ENCODE data around the gene CEP57. TPM values are rescaled to one million over a fixed set of nuclear protein-coding genes. Genes with fewer than 3 reads are reported as not detected.

CEP57 gene
- total and polyA plus RNA-seq, 2 donors (not counting 1 experiment from before 2014, with no cell fraction given): 19.0 to 82.9 TPM

DNA sequence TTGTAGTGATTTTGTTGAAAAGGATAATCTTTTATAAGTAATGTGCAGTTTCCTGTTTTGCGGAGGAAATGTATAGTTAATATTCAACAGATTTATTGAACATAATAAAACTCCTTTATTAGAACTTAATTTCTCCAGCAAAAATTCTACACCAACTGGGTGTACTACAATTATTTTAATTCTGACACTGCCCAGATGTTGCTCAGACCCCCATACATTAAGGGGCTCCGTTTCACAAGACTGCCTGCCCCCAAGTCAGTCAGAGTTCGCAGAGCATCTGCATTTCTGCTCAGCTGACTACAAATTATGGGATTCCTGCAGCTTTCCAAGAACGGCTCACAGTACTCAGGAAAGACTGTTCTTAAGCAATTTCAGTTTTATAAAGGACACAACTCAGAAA is 6.2 kb downstream of the CEP57 start:
- no peak overlapping the region for H3K27ac ChIP-seq (ENCODE audit: low read length in 2 of 2)
- no peak for TF ChIP-seq EZH2 (IDR thresholded peaks at IDR 0.05; ENCODE audit: borderline replicate concordance, insufficient read depth, low read depth, low read length, poor library complexity, severe bottlenecking)
- TF ChIP-seq, protein P1, sequence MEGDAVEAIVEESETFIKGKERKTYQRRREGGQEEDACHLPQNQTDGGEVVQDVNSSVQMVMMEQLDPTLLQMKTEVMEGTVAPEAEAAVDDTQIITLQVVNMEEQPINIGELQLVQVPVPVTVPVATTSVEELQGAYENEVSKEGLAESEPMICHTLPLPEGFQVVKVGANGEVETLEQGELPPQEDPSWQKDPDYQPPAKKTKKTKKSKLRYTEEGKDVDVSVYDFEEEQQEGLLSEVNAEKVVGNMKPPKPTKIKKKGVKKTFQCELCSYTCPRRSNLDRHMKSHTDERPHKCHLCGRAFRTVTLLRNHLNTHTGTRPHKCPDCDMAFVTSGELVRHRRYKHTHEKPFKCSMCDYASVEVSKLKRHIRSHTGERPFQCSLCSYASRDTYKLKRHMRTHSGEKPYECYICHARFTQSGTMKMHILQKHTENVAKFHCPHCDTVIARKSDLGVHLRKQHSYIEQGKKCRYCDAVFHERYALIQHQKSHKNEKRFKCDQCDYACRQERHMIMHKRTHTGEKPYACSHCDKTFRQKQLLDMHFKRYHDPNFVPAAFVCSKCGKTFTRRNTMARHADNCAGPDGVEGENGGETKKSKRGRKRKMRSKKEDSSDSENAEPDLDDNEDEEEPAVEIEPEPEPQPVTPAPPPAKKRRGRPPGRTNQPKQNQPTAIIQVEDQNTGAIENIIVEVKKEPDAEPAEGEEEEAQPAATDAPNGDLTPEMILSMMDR (IDR thresholded peaks at IDR 0.05): no peak
- no peak overlapping the region for H2AFZ ChIP-seq (ENCODE audit: insufficient read depth, low read depth, low read length, poor library complexity, severe bottlenecking)
- peaks cover 31% of the 10 kb centered on the region for H3K4me1 Mint-ChIP-seq
- ChIA-PET CTCF (interaction anchor here (1.5 kb wide), 2 partner anchors 39 to 659 kb away, joined by 3 read pairs; no protein-coding TSS in a partner anchor), POLR2A (no interaction called here)
- intact Hi-C loops (cut with micrococcal nuclease): no loop called here
- peaks cover 11% of the 10 kb centered on the region for H4K20me1 ChIP-seq (ENCODE audit: control insufficient read depth, insufficient read depth, low read length, poor library complexity, severe bottlenecking)
- peaks cover 62% of the 10 kb centered on the region for H3K79me2 ChIP-seq (ENCODE audit: control insufficient read depth, insufficient read depth, low read length)
- no peak overlapping the region for H3K4me3 ChIP-seq (ENCODE audit: control extremely low read depth in 1 of 5, extremely low read depth in 1 of 5, insufficient read depth in 1 of 5, low read depth in 2 of 5, low read length in 4 of 5)
- no peak overlapping the region for H3K27ac Mint-ChIP-seq
- H3K36me3 ChIP-seq (replicated peaks in 1 of 2; ENCODE audit: control extremely low read depth in 1 of 2, control insufficient read depth in 1 of 2, extremely low read depth in 1 of 2, insufficient read depth in 2 of 2, low read length in 1 of 2): peaks cover 8 to 22% of the 10 kb centered on the region in 2 experiments
- DNase-seq: no peak
- H3K4me3 Mint-ChIP-seq: no peak overlapping the region
- H3K4me1 ChIP-seq (ENCODE audit: control insufficient read depth in 2 of 2, insufficient read depth in 2 of 2, low read length in 2 of 2): peaks cover 8% of the 10 kb centered on the region in 2 donors
- H3K9ac ChIP-seq (ENCODE audit: low read length): no peak overlapping the region
- no peak overlapping the region for H3K4me2 ChIP-seq (replicated peaks; ENCODE audit: low read depth, low read length, poor library complexity, severe bottlenecking)
- no peak for ATAC-seq (ENCODE audit: low read depth)
- H3K9me3 Mint-ChIP-seq (ENCODE audit: insufficient read depth): no peaks in the 10 kb centered on the region
- 85% methylated on average over 2 of the region's 4 CpGs for WGBS (ENCODE audit: insufficient coverage)
- no peaks in the 10 kb centered on the region for H3K9me3 ChIP-seq (ENCODE audit: control extremely low read depth in 1 of 3, control insufficient read depth in 2 of 3, insufficient read depth in 1 of 3, low read length in 2 of 3)
- H3K27me3 Mint-ChIP-seq: no peaks in the 10 kb centered on the region
- H3K27me3 ChIP-seq (replicated peaks in 1 of 4; ENCODE audit: control extremely low read depth in 1 of 4, control insufficient read depth in 3 of 4, insufficient read depth in 4 of 4, low read length in 3 of 4): no peaks in the 10 kb centered on the region

DNA sequence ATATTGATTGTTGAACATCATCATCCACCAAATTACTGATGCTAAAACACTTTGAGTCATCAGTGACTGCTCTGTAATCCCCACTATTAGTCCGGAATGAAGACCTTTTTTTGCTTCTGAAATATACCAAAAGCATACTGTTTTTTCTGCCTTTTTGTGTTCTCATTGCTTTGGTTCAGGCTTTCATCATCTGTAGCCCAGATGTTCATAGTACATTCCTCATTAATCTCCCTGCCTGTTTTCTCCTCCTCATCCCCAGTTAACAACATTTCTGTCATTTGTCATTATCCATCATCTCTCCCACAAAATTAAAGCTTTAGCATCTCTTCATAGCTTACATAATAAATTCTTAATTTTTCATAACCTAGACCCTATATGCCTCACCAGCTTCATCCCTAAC is 9.2 kb downstream of the CEP57 start:
- DNase-seq (no peak), ATAC-seq (ENCODE audit: low read depth) (no peak)
- intact Hi-C loops (cut with micrococcal nuclease): no loop called here
- Histone ChIP-seq H3K36me3 (replicated peaks in 1 of 2; ENCODE audit: control extremely low read depth in 1 of 2, control insufficient read depth in 1 of 2, extremely low read depth in 1 of 2, insufficient read depth in 2 of 2, low read length in 1 of 2) (peaks cover 9 to 39% of the 10 kb centered on the region in 2 experiments), H2AFZ (ENCODE audit: insufficient read depth, low read depth, low read length, poor library complexity, severe bottlenecking) (no peak overlapping the region), H3K4me2 (replicated peaks; ENCODE audit: low read depth, low read length, poor library complexity, severe bottlenecking) (no peak overlapping the region), H4K20me1 (ENCODE audit: control insufficient read depth, insufficient read depth, low read length, poor library complexity, severe bottlenecking) (peaks cover 11% of the 10 kb centered on the region), H3K4me1 (ENCODE audit: control insufficient read depth in 2 of 2, insufficient read depth in 2 of 2, low read length in 2 of 2) (no peaks in the 10 kb centered on the region), H3K9ac (ENCODE audit: low read length) (no peak overlapping the region), H3K27me3 (replicated peaks in 1 of 4; ENCODE audit: control extremely low read depth in 1 of 4, control insufficient read depth in 3 of 4, insufficient read depth in 4 of 4, low read length in 3 of 4) (no peaks in the 10 kb centered on the region), H3K4me3 (ENCODE audit: control extremely low read depth in 1 of 5, extremely low read depth in 1 of 5, insufficient read depth in 1 of 5, low read depth in 2 of 5, low read length in 4 of 5) (no peak overlapping the region), H3K27ac (ENCODE audit: low read length in 2 of 2) (no peak overlapping the region), H3K9me3 (ENCODE audit: control extremely low read depth in 1 of 3, control insufficient read depth in 2 of 3, insufficient read depth in 1 of 3, low read length in 2 of 3) (no peaks in the 10 kb centered on the region), H3K79me2 (ENCODE audit: control insufficient read depth, insufficient read depth, low read length) (peaks cover 32% of the 10 kb centered on the region)
- CTCF ChIA-PET: interaction anchor here (0.8 kb wide), 1 partner anchor 662 kb away, joined by 4 read pairs; no protein-coding TSS in a partner anchor
- POLR2A ChIA-PET: interaction anchor here (0.7 kb wide), 1 partner anchor 644 kb away, joined by 3 read pairs; no protein-coding TSS in a partner anchor
- Mint-ChIP-seq H3K4me1 (peaks cover 9% of the 10 kb centered on the region), H3K9me3 (ENCODE audit: insufficient read depth) (no peaks in the 10 kb centered on the region), H3K4me3 (no peak overlapping the region), H3K27me3 (no peaks in the 10 kb centered on the region), H3K27ac (no peak overlapping the region)
- no peak for TF ChIP-seq EZH2 (IDR thresholded peaks at IDR 0.05; ENCODE audit: borderline replicate concordance, insufficient read depth, low read depth, low read length, poor library complexity, severe bottlenecking)
- TF ChIP-seq, protein P1 (IDR thresholded peaks at IDR 0.05): no peak
- 100% methylated on average over 1 of the region's 1 CpG for WGBS (ENCODE audit: insufficient coverage)

All from B cell (primary cell).